OCI-LY3 (cell line): Measurements from ENCODE around the gene LAMC3.

Experiments
- H2AFZ ChIP-seq: fragments of 200-600, 300-600 bp; shearing (Covaris generic); 2 replicates; pipeline ENCODE4 v1.6.0; 2014; ENCODE audit warnings: antibody characterized with exemption, low read depth, low read length
- H3K27ac ChIP-seq: fragments of 200-600, 300-600 bp; sonication (generic); 2 replicates; pipeline ENCODE4 v1.5.1; 2014; ENCODE audit warnings: mild to moderate bottlenecking, low read length, moderate library complexity, mixed read lengths
- H3K27me3 ChIP-seq: fragments of 200-600, 300-600 bp; sonication (generic); 2 replicates; pipeline ENCODE4 v1.6.1; 2014; ENCODE audit warnings: low read depth, low read length, mixed read lengths
- H3K36me3 ChIP-seq: fragments of 200-600, 300-600 bp; sonication (generic); replicated peaks from 2 replicates; pipeline ENCODE3; 2014; ENCODE audit warnings: low read depth, low read length, mixed read lengths
- H3K4me1 ChIP-seq: fragments of 300-600, 200-600 bp; sonication (generic); 2 replicates; pipeline ENCODE4 v1.6.1; 2014; ENCODE audit warnings: low read length, mixed read lengths
- H3K4me2 ChIP-seq: fragments of 200-600, 300-600 bp; sonication (generic); 2 replicates; pipeline ENCODE4 v1.6.1; 2014; ENCODE audit warnings: low read length, mixed read lengths
- H3K4me3 ChIP-seq: fragments of 300-600, 200-600 bp; sonication (generic); 2 replicates; pipeline ENCODE4 v1.5.1; 2014; ENCODE audit warnings: antibody characterized with exemption, mild to moderate bottlenecking, low read length, moderate library complexity
- H3K79me2 ChIP-seq: fragments of 300-600, 200-600 bp; shearing (Covaris generic); 2 replicates; pipeline ENCODE4 v1.6.1; 2014; ENCODE audit warnings: mild to moderate bottlenecking, low read length, mixed read lengths
- H3K9ac ChIP-seq: fragments of 300-600, 200-600 bp; shearing (Covaris generic); 2 replicates; pipeline ENCODE4 v1.6.0; 2014; ENCODE audit warnings: mild to moderate bottlenecking, low read length, moderate library complexity
- H3K9me3 ChIP-seq: fragments of 200-600, 300-600 bp; shearing (Covaris generic); 2 replicates; pipeline ENCODE4 v1.6.1; 2014; ENCODE audit warnings: low read length, mixed read lengths; ENCODE audit not compliant: insufficient read depth
- H4K20me1 ChIP-seq: fragments of 200-600, 300-600 bp; sonication (generic); 2 replicates; pipeline ENCODE4 v1.6.1; 2016; ENCODE audit warnings: low read length, mixed read lengths; ENCODE audit not compliant: insufficient read depth
- CTCF ChIP-seq: fragments of 200-600, 300-600 bp; sonication (generic); IDR thresholded peaks from 2 replicates; pipeline ENCODE4 v1.5.1; 2014; ENCODE audit warnings: antibody characterized with exemption, low read length, low read depth
- EZH2phosphoT487 ChIP-seq: fragments of 200-600 bp; shearing (Covaris generic); IDR thresholded peaks from 2 replicates; pipeline ENCODE4 v1.6.1; 2018; ENCODE audit warnings: antibody characterized with exemption, mixed run types, low read depth

Gene LAMC3

GRCh38 chr9:131035548-131035947 lies 26.6 kb downstream of the LAMC3 start:
- H3K4me3 ChIP-seq: no peak overlapping the region
- H2AFZ ChIP-seq: no peak overlapping the region
- no peak overlapping the region for H3K4me2 ChIP-seq
- peaks cover 3% of the 10 kb centered on the region; the same call in 1 of the 2 replicates for H3K27me3 ChIP-seq
- no peaks in the 10 kb centered on the region for H3K9me3 ChIP-seq
- H4K20me1 ChIP-seq: no peaks in the 10 kb centered on the region
- H3K36me3 ChIP-seq: no peaks in the 10 kb centered on the region
- H3K4me1 ChIP-seq: peaks cover 3% of the 10 kb centered on the region; the same call in 1 of the 2 replicates
- TF ChIP-seq EZH2phosphoT487 (no peak), CTCF (no peak)
- no peak overlapping the region for H3K27ac ChIP-seq
- H3K79me2 ChIP-seq: no peaks in the 10 kb centered on the region
- H3K9ac ChIP-seq: no peak overlapping the region

- H3K36me3 ChIP-seq: no peaks in the 10 kb centered on the region
- peaks cover 3% of the 10 kb centered on the region; the same call in 1 of the 2 replicates for H3K27me3 ChIP-seq
- H3K4me3 ChIP-seq: no peak overlapping the region
- H3K9me3 ChIP-seq: no peaks in the 10 kb centered on the region
- no peak for TF ChIP-seq CTCF
- TF ChIP-seq EZH2phosphoT487: no peak
- H4K20me1 ChIP-seq: no peaks in the 10 kb centered on the region
- H3K79me2 ChIP-seq: no peaks in the 10 kb centered on the region
- no peak overlapping the region for H3K4me2 ChIP-seq
- peaks cover 2% of the 10 kb centered on the region; the same call in 1 of the 2 replicates for H3K4me1 ChIP-seq
- no peak overlapping the region for H2AFZ ChIP-seq
- no peak overlapping the region for H3K27ac ChIP-seq
- no peak overlapping the region for H3K9ac ChIP-seq
These were observed 27.1 kb downstream of the LAMC3 start for GRCh38 chr9:131036071-131036470.

GRCh38 chr9:131036529-131037334 lies 27.8 kb downstream of the LAMC3 start:
- Histone ChIP-seq H3K36me3 (no peaks in the 10 kb centered on the region), H3K9ac (no peak overlapping the region), H2AFZ (no peak overlapping the region), H4K20me1 (no peaks in the 10 kb centered on the region), H3K4me3 (no peak overlapping the region), H3K4me1 (no peaks in the 10 kb centered on the region), H3K27me3 (peaks cover under 1% of the 10 kb centered on the region; the same call in 1 of the 2 replicates), H3K4me2 (no peak overlapping the region), H3K27ac (no peak overlapping the region), H3K79me2 (no peaks in the 10 kb centered on the region), H3K9me3 (no peaks in the 10 kb centered on the region)
- TF ChIP-seq CTCF (no peak), EZH2phosphoT487 (no peak)

- Histone ChIP-seq H3K4me3 (no peak overlapping the region), H2AFZ (no peak overlapping the region), H3K27me3 (no peaks in the 10 kb centered on the region), H3K4me2 (no peak overlapping the region), H3K36me3 (no peaks in the 10 kb centered on the region), H4K20me1 (no peaks in the 10 kb centered on the region), H3K9me3 (no peaks in the 10 kb centered on the region), H3K4me1 (peaks cover 5% of the 10 kb centered on the region), H3K27ac (no peak overlapping the region), H3K79me2 (no peaks in the 10 kb centered on the region), H3K9ac (no peak overlapping the region)
- TF ChIP-seq EZH2phosphoT487 (no peak), CTCF (no peak)
These were observed 28.6 kb downstream of the LAMC3 start for GRCh38 chr9:131037335-131038255.
